NCI-H82 (cell line): Measurements from ENCODE around the gene CNPY4.
A peak's percentile ranks its signal among the peaks of the same experiment; 100 is the strongest.
"Not testable (repeated sequence)": the region's sequence is repeated elsewhere in the genome, so short reads cannot be mapped to it uniquely, and the experiment has no call there.

Experiments used
- DNase-seq: peaks from one replicate; lab custom pipeline; 2025; lab: John Stamatoyannopoulos, UW

Gene CNPY4

DNA sequence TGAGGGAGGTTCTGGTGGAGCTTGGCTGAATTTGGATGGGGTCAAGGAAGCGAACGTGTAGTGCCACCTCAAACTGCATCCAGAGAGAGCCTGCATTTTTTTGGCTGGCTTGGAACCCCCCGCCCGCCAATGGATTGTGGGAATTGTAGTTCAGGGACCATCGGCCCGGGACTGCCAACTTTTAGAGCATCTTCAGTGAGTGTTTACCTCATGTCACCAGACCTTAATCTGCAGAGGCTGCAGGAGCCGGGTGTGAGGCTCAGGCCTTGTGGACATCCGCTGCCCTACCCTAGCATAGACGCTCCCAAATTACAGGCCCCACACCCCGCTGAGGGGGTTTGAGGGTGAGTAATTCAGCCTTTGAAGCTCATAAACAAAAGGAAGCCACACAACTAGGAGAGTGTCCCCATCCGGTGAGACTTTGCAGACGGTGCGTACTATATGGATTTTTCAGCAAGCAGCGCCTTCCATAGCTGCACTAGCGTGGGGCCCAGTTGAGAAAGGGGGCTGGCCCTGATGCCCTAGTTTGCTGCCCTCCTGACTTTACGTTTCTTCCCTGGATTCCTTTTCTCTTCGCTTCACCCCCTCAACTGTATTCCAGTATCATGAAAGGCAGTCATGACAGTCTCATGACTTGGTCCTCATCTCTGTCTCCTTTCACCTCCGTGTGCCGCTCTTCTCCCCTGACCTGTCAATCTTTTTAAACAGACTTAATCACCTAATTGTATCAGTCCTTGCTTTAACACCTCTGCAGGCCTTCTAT, 717 bp downstream of the CNPY4 start:
- DNase-seq = peak; percentile 77

- DNase-seq = no peak
Observed at GRCh38 chr7:100120733-100121036, 1.3 kb downstream of the CNPY4 start.

DNA sequence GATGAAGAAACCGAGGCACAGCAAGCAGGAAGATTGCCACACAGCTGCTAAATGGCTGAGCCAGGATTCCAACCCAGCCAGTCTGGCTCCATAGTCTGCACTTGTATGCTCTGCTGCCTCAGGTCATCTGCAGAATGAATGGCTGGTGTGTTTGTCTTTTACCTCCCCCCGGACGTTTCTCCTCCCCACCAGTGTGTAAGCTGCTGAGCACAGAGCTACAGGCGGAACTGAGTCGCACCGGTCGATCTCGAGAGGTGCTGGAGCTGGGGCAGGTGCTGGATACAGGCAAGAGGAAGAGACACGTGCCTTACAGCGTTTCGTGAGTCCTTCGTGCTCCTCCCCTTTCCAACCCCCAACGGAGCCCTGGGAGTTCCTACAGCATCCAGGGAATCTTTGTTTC, 2.6 kb downstream of the CNPY4 start:
- DNase-seq = no peak

DNA sequence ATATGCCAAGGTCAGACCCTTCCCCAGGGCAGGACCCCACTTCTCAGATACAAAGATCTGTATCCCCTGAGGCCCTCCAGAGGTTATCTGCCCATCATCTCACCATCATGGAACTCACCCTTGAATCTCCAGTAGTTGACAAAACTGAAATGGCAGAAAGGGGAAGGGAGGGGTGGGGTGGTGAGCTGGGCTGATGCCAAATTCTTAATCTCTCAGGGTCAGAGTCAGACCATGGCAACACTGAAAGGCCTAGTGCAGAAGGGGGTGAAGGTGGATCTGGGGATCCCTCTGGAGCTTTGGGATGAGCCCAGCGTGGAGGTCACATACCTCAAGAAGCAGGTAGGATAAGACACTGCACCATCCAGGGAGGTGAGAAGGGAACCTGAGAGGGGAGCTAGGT, 3.1 kb downstream of the CNPY4 start:
- no peak for DNase-seq

GRCh38 chr7:100124301-100125230, 5.1 kb downstream of the CNPY4 start:
- DNase-seq = no peak

GRCh38 chr7:100126239-100126930, 7.0 kb downstream of the CNPY4 start:
- DNase-seq = no peak

DNA sequence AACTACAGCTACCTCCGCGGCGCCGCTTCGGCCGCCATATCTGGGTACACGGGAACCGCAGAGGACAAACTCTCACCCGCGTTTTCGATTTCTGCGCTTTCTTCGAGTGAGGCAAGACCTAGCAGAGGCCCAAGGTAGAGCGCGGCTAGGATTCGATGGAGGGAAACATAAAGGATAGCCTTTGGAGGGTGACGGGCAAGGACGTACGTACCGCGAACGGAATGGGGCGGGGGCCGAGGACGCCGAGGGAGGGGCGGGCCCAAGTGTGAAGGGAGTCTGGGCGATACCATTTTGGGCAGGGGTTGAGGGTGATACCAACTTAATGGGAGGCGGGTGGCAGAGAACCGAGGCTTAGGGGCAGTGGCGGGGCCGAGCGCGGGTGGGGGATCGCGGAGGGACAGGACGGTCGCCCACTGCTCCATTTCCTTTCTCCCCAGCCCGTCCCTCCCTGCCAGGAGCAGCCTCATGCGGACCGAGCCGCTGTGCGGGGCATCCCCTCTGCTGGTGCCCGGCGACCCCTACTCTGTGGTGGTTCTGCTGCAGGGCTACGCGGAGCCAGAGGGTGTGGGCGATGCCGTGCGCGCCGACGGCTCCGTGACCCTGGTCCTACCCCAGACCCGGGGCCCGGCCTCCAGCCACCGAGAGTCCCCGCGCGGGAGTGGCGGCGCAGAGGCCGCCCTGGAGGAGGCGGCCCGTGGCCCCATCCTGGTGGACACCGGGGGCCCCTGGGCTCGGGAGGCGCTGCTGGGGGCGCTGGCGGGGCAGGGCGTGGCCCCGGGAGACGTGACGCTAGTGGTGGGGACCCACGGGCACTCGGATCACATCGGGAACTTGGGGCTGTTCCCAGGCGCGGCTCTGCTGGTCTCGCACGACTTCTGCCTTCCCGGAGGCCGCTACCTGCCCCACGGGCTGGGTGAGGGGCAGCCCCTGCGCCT, 7.8 kb downstream of the CNPY4 start, which contains the start of gene MBLAC1:
Gene MBLAC1, plus strand, starts transcription at position 37 of the 935 bp plus-strand sequence. Its CDS starts 429 bp downstream, at position 466.
- peak; percentile 96 for DNase-seq

DNA sequence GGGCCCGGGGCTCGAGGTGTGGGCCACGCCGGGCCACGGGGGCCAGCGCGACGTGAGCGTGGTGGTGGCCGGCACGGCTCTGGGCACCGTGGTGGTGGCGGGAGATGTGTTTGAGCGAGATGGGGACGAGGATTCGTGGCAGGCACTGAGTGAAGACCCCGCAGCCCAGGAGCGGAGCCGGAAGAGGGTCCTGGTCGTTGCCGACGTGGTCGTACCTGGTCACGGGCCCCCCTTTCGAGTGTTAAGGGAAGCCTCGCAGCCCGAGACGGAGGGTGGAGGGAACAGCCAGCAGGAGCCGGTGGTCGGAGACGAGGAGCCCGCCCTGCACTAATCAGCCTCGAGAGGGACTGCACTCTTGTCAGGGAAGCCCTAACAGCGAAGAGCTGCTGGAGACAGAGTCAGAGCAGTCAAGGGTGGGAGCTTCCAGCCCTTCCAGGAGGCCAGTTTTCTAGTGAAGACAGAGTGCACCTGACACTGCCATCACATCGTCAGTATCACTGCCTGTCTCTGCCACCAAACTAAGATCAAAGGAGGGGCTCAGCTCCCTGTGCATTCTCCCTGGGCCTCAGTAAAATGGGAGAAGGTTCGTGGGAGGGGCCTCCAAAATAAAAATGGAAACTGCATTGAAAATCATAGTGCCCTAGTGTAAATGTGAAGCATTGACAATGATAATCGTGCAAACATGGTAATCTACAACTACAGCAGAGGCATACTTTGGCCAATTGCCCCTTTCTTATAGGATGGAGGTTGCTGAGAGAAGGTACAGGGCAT, 8.6 kb downstream of the CNPY4 start:
- peak; percentile 61 for DNase-seq

DNA sequence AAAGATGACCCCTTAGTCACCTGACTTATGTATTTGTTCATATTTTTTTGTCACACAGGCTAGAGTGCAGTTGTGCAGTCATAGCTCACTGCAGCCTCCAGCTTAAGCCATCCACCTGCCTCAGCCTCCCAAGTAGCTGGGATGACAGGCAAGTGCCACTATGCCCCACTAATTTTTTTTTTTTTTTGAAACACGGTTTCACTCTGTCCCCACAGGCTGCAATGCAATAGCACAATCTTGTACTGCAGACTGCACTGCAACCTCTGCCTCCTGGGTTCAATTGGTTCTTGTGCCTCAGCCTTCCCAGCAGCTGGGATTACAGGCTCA, 9.2 kb downstream of the CNPY4 start:
- DNase-seq = no peak

- DNase-seq = not testable (repeated sequence)
Observed at GRCh38 chr7:100130220-100130607, 10.8 kb downstream of the CNPY4 start.

GRCh38 chr7:100130608-100131453, 11.4 kb downstream of the CNPY4 start:
- peak; percentile 89 for DNase-seq

GRCh38 chr7:100132126-100132525, 12.7 kb downstream of the CNPY4 start:
- peak; percentile 41 for DNase-seq

- DNase-seq = peak; percentile 85
Observed at GRCh38 chr7:100132697-100133151, 13.3 kb downstream of the CNPY4 start.

DNA sequence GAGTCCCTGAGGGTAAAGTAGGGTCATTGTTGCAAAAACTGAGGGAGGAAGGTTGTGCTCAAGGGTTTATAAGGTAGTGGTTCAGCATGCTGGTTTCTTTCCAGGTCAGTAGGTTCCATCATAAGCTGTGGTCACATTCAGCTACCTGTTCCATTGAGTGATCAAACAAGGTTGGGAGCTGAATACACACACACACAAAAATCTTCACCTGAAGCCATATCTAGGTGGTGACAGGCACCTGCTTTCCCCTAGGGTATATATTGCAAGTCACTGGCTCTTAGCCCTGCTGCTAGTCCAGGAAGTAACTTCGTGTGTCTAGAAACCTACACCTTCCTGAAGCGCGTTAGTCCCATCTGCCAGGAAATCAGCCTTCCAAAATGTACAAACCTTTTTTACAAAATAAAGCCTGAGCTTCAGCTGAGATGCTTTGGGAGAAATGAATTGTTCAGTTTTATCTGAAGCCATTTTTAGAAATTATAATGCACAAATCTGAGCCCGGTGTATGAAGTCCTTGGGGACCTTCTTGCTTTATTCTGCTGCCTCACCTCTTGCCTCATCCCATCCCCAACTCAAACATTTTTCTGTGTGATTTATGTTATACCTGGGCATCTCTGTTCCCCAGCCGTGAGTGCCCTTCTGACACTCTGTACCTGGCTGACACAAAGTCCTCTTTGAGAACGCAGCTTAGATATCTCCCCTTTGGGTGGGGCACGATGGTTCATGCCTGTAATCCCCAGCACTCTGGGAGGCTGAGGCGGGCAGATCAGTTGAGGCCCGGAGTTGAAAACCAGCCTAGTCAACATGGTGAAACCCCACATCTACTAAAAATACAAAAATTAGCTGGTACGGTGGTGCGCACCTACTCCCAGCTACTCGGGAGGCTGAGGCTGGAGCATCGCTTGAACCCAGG, 18.7 kb downstream of the CNPY4 start:
- no peak for DNase-seq

DNA sequence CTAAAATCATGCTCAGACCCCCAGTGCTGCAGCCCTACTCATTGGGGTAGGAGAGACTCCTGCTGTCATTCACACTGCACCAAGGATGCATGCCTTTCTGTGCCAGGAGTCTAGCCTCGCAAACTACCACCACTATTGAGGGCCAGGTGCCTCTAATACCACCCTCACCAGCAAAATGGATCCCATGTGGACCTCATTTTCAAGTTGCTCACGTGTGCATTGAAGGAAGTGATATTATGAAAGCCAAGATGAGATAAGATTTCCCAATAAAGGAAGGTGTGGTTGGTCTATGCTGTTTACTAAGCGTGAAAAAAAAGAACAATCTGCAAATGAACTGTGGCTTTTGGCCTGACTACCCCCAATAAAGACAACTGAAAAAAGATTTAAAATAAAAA, 22.1 kb downstream of the CNPY4 start:
- DNase-seq = no peak

DNA sequence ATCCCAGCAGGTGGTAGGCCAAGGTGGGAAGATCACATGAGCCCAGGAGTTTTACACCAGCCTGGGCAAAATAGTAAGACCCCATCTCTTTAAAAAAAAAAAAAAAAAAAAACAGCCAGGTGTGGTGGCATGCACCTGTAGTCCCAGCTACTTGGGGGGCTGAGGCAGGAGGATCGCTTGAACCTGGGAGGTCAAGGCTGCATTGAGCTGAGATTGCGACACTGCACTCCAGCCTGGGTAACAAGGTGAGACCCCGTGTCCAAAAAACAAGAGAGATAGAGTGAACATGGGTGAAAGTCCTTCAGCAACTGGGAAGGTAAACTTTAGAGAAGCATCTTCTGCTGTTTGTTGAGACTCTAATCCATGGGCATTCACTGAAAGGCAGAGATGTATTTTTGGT, 23.0 kb downstream of the CNPY4 start:
- no peak for DNase-seq

- not testable (repeated sequence) for DNase-seq
Observed at GRCh38 chr7:100146350-100146749, 26.9 kb downstream of the CNPY4 start.

DNA sequence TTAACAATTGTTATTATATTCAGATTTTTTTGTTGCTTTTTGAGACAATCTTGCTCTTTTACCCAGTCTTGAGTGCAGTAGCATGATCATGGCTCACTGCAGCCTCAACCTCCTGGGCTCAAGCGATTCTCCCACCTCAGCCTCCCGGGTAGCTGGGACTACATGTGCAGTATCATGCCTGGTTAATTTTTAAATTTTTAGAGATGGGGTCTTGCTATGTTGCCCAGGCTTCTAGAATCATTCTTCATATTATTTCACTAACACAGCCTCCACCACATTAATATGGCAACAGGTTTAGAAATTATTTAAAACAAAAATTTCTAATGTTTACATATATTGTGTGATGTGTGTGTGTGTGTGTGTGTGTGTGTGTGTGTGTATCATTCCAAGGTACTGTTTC, 27.8 kb downstream of the CNPY4 start:
- no peak for DNase-seq

- DNase-seq = no peak
Observed at GRCh38 chr7:100148225-100148558, 28.8 kb downstream of the CNPY4 start.
